Measurements from ENCODE around the gene CMTR1.

CMTR1 gene

DNA sequence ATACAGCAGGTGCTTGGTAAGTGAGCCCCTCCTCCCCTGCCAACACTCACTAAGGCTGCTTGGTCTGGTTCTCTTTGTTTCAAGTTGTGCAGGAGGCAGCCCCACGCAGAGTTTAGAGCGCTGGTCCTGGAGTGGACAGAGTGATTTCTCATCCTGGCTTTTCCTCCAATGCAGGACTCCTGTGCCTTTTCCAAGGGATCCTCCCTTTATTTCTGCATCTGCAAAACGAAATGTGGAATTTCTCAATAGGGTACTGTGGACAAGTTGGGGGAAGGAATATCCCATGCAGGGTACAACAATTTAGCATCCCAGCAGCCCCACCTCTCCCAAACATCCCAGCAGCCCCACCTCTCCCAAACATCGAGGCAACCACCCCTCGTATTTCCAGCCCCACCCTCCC is 97.3 kb downstream of the CMTR1 start:
- DNase-seq (ENCODE audit: low spot score) (no peak), FAIRE-seq (no peak)

DNA sequence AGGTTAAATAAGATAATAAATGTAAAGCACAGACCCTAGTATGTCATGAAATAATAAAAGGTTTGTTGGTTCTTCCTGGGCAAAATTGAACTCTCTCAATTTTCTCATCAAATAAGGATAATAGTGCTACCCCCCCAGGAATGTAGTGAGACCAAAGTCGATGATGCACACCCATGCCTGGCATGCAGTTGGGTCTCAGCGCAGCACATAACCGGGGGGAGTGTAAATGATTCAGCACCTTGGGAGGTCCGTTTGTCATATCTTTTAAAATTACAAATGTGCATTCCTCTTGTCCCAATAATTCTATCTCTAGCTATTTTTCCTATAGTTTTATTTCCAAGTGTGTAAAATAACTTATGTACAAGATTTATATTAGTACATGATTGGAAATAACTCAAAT is 98.0 kb downstream of the CMTR1 start:
- DNase-seq (ENCODE audit: low spot score) (peak; percentile 55), FAIRE-seq (peak; percentile 34)

All from RCC 7860 (cell line).